HUES6 (cell line): Measurements from ENCODE around the gene SHMT2.

Experiments used
- H3K27ac ChIP-seq: 2 replicates; pipeline ENCODE4 v1.7.0; 2013; ENCODE audit warnings: low read depth, mild to moderate bottlenecking, low read length, inconsistent platforms
- H3K27me3 ChIP-seq: 2 replicates; pipeline ENCODE4 v1.6.1; 2013; ENCODE audit warnings: low read length; ENCODE audit not compliant: control insufficient read depth, insufficient read depth
- H3K36me3 ChIP-seq: 2 replicates; pipeline ENCODE4 v1.6.1; 2013; ENCODE audit warnings: low read length; ENCODE audit not compliant: control insufficient read depth, insufficient read depth
- H3K4me1 ChIP-seq: 2 replicates; pipeline ENCODE4 v1.6.1; 2013; ENCODE audit warnings: low read length; ENCODE audit not compliant: control insufficient read depth, insufficient read depth
- H3K4me3 ChIP-seq: 2 replicates; pipeline ENCODE4 v1.5.1; 2013; ENCODE audit warnings: low read depth, low read length
- H3K9ac ChIP-seq: one replicate; pipeline ENCODE4 v1.6.1; 2013; ENCODE audit warnings: mild to moderate bottlenecking, low read length
- H3K9me3 ChIP-seq: 2 replicates; pipeline ENCODE4 v1.6.1; 2013; ENCODE audit warnings: low read depth, low read length; ENCODE audit not compliant: control insufficient read depth, insufficient read depth

The SHMT2 gene

GRCh38 chr12:57229046-57229633 lies 371 bp upstream of the SHMT2 start:
- H3K36me3 ChIP-seq = peaks cover 36% of the 10 kb centered on the region
- H3K9ac ChIP-seq = peak overlapping the region; percentile 97
- peaks cover 35% of the 10 kb centered on the region for H3K4me1 ChIP-seq
- H3K4me3 ChIP-seq = peak overlapping the region; percentile 81
- no peak overlapping the region for H3K27ac ChIP-seq
- H3K27me3 ChIP-seq = peaks cover 42% of the 10 kb centered on the region
- H3K9me3 ChIP-seq = no peaks in the 10 kb centered on the region

- Histone ChIP-seq H3K9me3 (no peaks in the 10 kb centered on the region), H3K9ac (peak overlapping the region; percentile 97), H3K36me3 (peaks cover 42% of the 10 kb centered on the region), H3K27me3 (peaks cover 41% of the 10 kb centered on the region), H3K27ac (peak overlapping the region; percentile 96), H3K4me3 (peak overlapping the region; percentile 81), H3K4me1 (peaks cover 38% of the 10 kb centered on the region)
These were observed 1.1 kb downstream of the SHMT2 start for GRCh38 chr12:57230381-57231155.

- Histone ChIP-seq H3K4me1 (peaks cover 37% of the 10 kb centered on the region), H3K36me3 (peaks cover 42% of the 10 kb centered on the region), H3K27ac (no peak overlapping the region), H3K27me3 (peaks cover 41% of the 10 kb centered on the region), H3K4me3 (peak overlapping the region; percentile 81), H3K9me3 (no peaks in the 10 kb centered on the region), H3K9ac (peak overlapping the region; percentile 97)
These were observed 1.9 kb downstream of the SHMT2 start for GRCh38 chr12:57231276-57232021.

- Histone ChIP-seq H3K4me1 (peaks cover 38% of the 10 kb centered on the region), H3K36me3 (peaks cover 42% of the 10 kb centered on the region), H3K9ac (no peak overlapping the region), H3K4me3 (no peak overlapping the region), H3K9me3 (no peaks in the 10 kb centered on the region), H3K27me3 (peaks cover 43% of the 10 kb centered on the region), H3K27ac (no peak overlapping the region)
These were observed 2.7 kb downstream of the SHMT2 start for GRCh38 chr12:57232156-57232756.

- Histone ChIP-seq H3K36me3 (peaks cover 42% of the 10 kb centered on the region), H3K9ac (no peak overlapping the region), H3K27ac (no peak overlapping the region), H3K27me3 (peaks cover 49% of the 10 kb centered on the region), H3K9me3 (no peaks in the 10 kb centered on the region), H3K4me1 (peaks cover 40% of the 10 kb centered on the region), H3K4me3 (no peak overlapping the region)
These were observed 4.1 kb downstream of the SHMT2 start for GRCh38 chr12:57233357-57234232.

- Histone ChIP-seq H3K9ac (no peak overlapping the region), H3K4me3 (no peak overlapping the region), H3K27ac (no peak overlapping the region), H3K27me3 (peaks cover 51% of the 10 kb centered on the region), H3K9me3 (no peaks in the 10 kb centered on the region), H3K36me3 (peaks cover 42% of the 10 kb centered on the region), H3K4me1 (peaks cover 36% of the 10 kb centered on the region)
These were observed 4.7 kb downstream of the SHMT2 start for GRCh38 chr12:57234233-57234570.

- Histone ChIP-seq H3K27me3 (peaks cover 55% of the 10 kb centered on the region), H3K4me1 (peaks cover 38% of the 10 kb centered on the region), H3K27ac (no peak overlapping the region), H3K4me3 (no peak overlapping the region), H3K36me3 (peaks cover 42% of the 10 kb centered on the region), H3K9me3 (no peaks in the 10 kb centered on the region), H3K9ac (no peak overlapping the region)
These were observed 5.1 kb downstream of the SHMT2 start for GRCh38 chr12:57234571-57235016.

GRCh38 chr12:57235017-57235727 lies 5.7 kb downstream of the SHMT2 start:
- Histone ChIP-seq H3K9me3 (no peaks in the 10 kb centered on the region), H3K9ac (no peak overlapping the region), H3K27ac (no peak overlapping the region), H3K36me3 (peaks cover 42% of the 10 kb centered on the region), H3K4me3 (no peak overlapping the region), H3K27me3 (peaks cover 61% of the 10 kb centered on the region), H3K4me1 (peaks cover 40% of the 10 kb centered on the region)

- no peaks in the 10 kb centered on the region for H3K9me3 ChIP-seq
- no peak overlapping the region for H3K9ac ChIP-seq
- H3K27me3 ChIP-seq = peaks cover 67% of the 10 kb centered on the region
- H3K4me3 ChIP-seq = no peak overlapping the region
- H3K36me3 ChIP-seq = peaks cover 40% of the 10 kb centered on the region
- H3K27ac ChIP-seq = no peak overlapping the region
- peaks cover 41% of the 10 kb centered on the region for H3K4me1 ChIP-seq
These were observed 6.2 kb downstream of the SHMT2 start for GRCh38 chr12:57235728-57236131.
